HEK293 (cell line): ENCODE results near the gene RTBDN.
A peak's percentile ranks its signal among the peaks of the same experiment; 100 is the strongest.

Source experiments
- CTCF ChIP-seq: fragments of 450-650 bp; formaldehyde crosslinking; IDR thresholded peaks from 2 replicates; pipeline ENCODE4 v1.5.1; 2016; ENCODE audit warnings: missing biosample characterization, missing genetic modification characterization
- KLF16 ChIP-seq: fragments of 450-650 bp; formaldehyde crosslinking; IDR thresholded peaks from 2 replicates; pipeline ENCODE4 v1.5.1; 2017; ENCODE audit warnings: missing biosample characterization, missing genetic modification characterization
- REST ChIP-seq: fragments of 450-650 bp; formaldehyde crosslinking; IDR thresholded peaks from 2 replicates; pipeline ENCODE4 v1.5.1; 2016; ENCODE audit warnings: missing biosample characterization, missing genetic modification characterization
- ZBTB6 ChIP-seq: fragments of 450-650 bp; formaldehyde crosslinking; IDR thresholded peaks from 2 replicates; pipeline ENCODE4 v1.5.1; 2017; ENCODE audit warnings: missing biosample characterization, missing genetic modification characterization
- ZNF121 ChIP-seq: fragments of 450-650 bp; formaldehyde crosslinking; IDR thresholded peaks from 2 replicates; pipeline ENCODE4 v1.5.1; 2016; ENCODE audit warnings: missing biosample characterization, missing genetic modification characterization
- ZNF184 ChIP-seq: fragments of 450-650 bp; IDR thresholded peaks from 2 replicates; pipeline ENCODE4 v1.5.1; 2018; ENCODE audit warnings: missing biosample characterization, mild to moderate bottlenecking, missing genetic modification characterization
- ZNF239 ChIP-seq: fragments of 450-650 bp; formaldehyde crosslinking; IDR thresholded peaks from 2 replicates; pipeline ENCODE4 v1.5.1; 2016; ENCODE audit warnings: missing biosample characterization, missing genetic modification characterization
- ZNF24 ChIP-seq: fragments of 450-650 bp; formaldehyde crosslinking; IDR thresholded peaks from 2 replicates; pipeline ENCODE4 v1.5.1; 2016; ENCODE audit warnings: missing biosample characterization, missing genetic modification characterization
- ZNF274 ChIP-seq, 2 experiments: fragments of 200-500 bp in 1 of 2; fragments of 450-650 bp in 1 of 2; sonication (Bioruptor generic) in 1 of 2; formaldehyde crosslinking in 1 of 2; IDR thresholded peaks; 2 replicates each; pipeline versions ENCODE4 v1.5.1 to v1.6.1; 2014 to 2016; ENCODE audit warnings: borderline replicate concordance in 1 of 2, inconsistent platforms in 1 of 2, low read length in 1 of 2, missing biosample characterization in 1 of 2, missing genetic modification characterization in 1 of 2
- ZNF561 ChIP-seq: fragments of 450-650 bp; IDR thresholded peaks from 2 replicates; pipeline ENCODE4 v1.5.1; 2018; ENCODE audit warnings: missing biosample characterization, missing genetic modification characterization, borderline replicate concordance
- ZNF776 ChIP-seq: fragments of 450-650 bp; formaldehyde crosslinking; IDR thresholded peaks from 2 replicates; pipeline ENCODE4 v1.5.0; 2017; ENCODE audit warnings: missing biosample characterization, missing genetic modification characterization, borderline replicate concordance
- ZNF785 ChIP-seq: fragments of 450-650 bp; formaldehyde crosslinking; IDR thresholded peaks from 2 replicates; pipeline ENCODE4 v1.5.1; 2016; ENCODE audit warnings: missing biosample characterization, missing genetic modification characterization

GRCh38 chr19:12872941-12873890 is 38.8 kb upstream of the RTBDN start:
- no peak for TF ChIP-seq ZNF121
- TF ChIP-seq CTCF (tag by site-specific recombination), result no peak
- peak; percentile 11; the same call in 1 of the 2 replicates for TF ChIP-seq KLF16 (tag by site-specific recombination)
- TF ChIP-seq ZNF785 (tag by site-specific recombination), result no peak
- no peak for TF ChIP-seq ZBTB6
- TF ChIP-seq ZNF239, result no peak
- no peak for TF ChIP-seq ZNF274 (IDR thresholded peaks at IDR 0.05; ENCODE audit: low read length)
- TF ChIP-seq ZNF274 (tag by site-specific recombination; IDR thresholded peaks at IDR 0.05; ENCODE audit: borderline replicate concordance), result no peak
- TF ChIP-seq REST (tag by site-specific recombination), result no peak
- no peak for TF ChIP-seq ZNF561 (tag by site-specific recombination)
- TF ChIP-seq ZNF184, result no peak
- no peak for TF ChIP-seq ZNF776 (tag by site-specific recombination)
- TF ChIP-seq ZNF24, result no peak
